Hematopoietic multipotent progenitor cell (in vitro differentiated cells): ENCODE data around the gene PLEKHG4B. TPM values are rescaled to one million over a fixed set of nuclear protein-coding genes. Genes with fewer than 3 reads are reported as not detected.
"Not testable (repeated sequence)": the region's sequence is repeated elsewhere in the genome, so short reads cannot be mapped to it uniquely, and the experiment has no call there.

ENCODE experiments used
- DNase-seq, 3 donors: peaks; one replicate each; pipeline ENCODE4 v3.0.0-alpha.2; 2011 to 2015; ENCODE audit warnings: low read depth in 2 of 3, low spot score in 2 of 3
- total RNA-seq: library from RNA; depleted of rRNA; stranded (reverse); fragments of >200 nt; gene quantifications from one replicate; pipeline ENCODE4 v1.2.3, GENCODE V29; 2012

The PLEKHG4B gene
- total RNA-seq, 1 donor: 7.0 TPM

DNA sequence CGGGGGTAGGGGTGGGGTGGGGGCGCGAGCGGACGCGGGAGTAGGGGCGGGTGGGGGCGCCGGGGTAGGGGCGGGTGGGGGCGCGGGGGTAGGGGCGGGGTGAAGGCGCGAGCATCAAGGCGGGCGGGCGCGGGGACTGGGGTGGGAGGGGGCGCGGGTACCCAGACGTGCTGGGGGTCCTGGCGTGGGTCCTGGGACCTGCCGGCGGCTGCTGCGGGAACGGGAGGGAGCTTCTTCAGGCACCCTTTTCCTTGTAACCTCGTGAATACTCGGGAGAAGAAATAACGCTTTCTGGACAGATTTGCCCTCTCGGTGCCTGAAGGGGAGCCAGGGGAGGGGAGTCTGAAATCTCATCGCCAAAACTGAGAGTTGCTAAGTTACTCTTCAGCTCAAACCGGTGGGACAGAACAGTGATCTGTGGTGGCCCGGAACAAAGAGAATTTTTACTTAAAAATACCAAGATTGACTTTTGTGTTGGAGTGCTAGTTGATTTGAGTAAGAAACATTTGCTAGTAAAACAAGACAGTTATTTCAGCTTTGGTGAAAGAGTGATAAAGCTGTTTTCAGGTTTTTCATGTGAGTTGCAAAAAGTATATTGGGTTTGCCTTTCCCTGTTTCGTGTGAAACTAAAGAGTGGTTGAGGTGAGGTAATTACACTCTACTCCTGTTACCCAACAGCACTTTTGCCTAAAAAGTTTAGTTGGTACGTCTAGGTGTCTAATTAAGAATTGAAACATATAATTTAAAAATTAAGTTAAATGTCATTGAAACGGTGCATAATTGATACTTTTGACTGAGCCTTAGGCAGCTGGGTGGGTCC lies 643 bp downstream of the PLEKHG4B start:
- DNase-seq: peak in 1 of 3 donors; percentile 38

DNA sequence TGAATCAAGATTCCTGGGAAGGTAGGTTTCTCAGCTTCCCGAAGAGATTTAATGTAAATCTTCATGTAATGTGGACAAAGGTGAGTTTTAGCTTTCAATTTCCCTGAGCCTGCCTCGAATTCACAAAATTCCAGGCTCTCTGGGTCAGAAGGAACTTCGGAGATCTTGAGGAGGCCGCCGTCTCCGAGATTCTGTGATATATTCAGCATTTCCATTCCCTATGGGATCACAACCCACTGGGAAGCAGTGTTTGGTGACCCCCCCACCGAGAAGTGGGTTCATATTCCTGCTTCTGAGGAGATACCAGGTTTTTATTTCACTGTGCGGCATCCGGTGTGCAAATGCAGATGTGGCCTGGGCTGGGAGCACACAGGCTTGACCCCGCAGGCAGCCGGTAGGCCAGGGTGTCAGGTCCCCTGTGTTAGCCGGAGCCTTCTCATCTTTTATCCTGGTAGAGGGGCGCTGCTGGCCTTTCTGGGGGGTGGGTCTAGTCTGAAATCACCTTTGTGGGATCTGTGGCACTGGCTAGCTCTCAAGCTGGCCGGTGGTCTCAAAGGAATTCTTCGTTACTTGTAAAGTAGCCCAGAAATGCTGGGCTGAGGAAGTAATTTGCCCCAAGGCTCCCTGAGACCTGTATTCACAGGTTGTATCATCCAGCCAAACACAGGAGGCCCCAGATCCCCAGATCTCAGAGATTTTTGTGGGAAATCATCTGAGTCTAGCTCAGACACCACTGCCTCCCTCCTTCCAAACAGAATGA lies 1.4 kb downstream of the PLEKHG4B start:
- DNase-seq: no peak

DNA sequence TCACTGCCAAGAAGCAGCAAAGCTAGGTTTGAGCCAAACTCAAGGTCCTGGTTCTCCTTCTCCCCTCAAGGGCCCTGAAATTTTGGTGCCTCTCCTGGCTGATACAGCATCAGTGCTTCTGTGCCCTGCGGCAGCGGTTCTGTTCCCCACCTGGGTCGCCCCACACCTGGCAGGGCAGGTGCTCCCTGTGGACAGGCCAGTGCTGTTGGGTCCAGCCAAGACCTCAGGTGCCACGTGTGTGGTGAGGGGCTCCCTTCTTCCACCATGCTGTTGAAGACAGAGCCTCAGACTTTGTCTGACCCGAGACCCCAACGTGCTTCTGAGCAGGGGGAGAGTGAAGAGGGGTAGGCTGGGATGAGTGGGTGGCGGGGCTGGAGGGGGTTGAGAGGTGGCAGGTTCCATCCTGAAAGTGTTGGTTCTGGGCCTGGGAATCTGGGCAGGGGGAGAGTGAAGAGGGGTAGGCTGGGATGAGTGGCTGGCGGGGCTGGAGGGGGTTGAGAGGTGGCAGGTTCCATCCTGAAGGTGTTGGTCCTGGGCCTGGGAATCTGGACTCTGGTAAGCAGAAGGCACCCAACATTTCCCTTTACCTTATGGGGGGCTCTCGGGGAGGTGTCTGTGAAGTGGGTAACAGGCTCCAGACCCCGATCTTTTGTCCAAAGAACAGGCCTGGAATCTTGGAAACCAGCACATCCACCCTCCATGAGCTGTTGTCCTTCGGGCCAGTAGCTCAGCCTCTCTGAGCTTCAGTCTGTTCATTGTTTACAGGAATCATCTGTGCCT lies 2.3 kb downstream of the PLEKHG4B start:
- DNase-seq: no peak

DNA sequence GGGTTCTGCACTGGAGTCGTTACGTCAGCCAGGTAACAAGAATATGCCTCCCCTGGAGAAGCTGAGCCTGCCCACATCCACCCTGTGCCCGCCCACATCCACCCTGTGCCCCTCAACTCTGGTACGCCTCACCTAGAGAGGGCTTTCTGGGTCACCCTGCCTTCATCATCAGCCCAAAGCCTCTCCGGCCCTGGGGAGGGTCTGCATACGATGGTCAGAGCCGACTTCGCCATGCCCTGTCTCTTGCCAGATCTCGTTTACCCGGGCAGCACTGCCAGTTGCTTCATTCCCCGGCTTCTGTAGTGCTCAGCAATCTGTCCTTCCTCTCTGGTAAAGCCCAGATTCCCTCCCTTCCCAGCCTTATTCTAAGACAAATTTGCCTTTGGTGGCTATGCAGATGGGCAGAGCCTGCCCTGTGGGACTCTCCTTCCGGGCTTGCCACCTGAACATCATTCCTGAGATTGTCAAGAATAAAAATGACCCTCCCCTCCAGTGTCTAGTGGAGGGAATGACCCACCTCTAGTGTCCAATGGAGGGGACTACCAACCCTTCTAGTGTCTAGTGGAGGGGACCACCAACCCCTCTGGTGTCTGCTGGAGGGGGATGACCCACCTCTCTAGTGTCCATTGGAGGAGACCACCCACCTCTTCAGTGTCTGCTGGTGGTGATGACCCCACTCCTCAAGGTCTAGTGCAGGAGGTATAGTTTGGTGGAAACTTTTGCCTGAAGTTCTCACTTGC lies 3.4 kb downstream of the PLEKHG4B start:
- DNase-seq: no peak

DNA sequence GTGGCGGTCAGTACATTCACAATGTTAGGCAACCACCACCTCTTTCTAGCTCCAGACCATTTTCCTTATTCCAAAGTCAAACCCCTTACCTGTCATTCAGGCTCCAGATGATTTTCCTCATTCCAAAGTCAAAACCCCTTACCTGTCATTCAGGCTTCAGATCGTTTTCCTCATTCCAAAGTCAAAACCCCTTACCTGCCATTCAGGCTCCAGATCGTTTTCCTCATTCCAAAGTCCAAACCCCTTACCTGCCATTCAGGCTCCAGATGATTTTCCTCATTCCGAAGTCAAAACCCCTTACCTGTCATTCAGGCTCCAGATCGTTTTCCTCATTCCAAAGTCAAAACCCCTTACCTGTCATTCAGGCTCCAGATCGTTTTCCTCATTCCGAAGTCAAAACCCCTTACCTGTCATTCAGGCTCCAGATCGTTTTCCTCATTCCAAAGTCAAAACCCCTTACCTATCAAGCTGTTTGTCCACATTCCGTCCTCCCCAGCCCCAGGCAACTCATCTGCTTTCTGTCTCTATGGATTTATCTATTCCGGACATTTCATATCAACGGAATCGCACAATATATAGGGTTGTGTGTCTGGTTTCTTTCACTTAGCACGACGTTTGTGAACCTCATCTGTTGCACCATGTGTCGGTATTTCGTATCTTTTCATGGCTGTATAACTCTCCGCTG lies 5.2 kb downstream of the PLEKHG4B start:
- DNase-seq: no peak

DNA sequence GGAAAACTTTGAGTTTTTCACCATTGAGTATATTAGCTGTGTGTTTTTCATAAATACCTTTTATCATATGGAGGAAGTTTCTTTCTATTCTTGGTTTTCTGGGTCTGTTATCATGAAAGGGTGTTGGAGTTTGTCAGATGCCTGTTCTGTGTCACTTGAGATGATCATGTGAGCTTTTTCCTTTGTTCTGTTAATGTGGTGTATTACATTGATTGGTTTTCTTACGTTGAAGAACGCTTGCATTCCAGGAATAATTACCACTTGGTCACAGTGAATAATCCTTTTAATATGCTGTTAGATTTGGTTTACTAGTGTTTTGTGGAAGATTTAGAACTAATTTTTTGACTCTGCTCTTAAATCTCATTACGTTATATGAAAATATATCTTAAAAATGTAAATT lies 7.8 kb downstream of the PLEKHG4B start:
- DNase-seq: no peak

DNA sequence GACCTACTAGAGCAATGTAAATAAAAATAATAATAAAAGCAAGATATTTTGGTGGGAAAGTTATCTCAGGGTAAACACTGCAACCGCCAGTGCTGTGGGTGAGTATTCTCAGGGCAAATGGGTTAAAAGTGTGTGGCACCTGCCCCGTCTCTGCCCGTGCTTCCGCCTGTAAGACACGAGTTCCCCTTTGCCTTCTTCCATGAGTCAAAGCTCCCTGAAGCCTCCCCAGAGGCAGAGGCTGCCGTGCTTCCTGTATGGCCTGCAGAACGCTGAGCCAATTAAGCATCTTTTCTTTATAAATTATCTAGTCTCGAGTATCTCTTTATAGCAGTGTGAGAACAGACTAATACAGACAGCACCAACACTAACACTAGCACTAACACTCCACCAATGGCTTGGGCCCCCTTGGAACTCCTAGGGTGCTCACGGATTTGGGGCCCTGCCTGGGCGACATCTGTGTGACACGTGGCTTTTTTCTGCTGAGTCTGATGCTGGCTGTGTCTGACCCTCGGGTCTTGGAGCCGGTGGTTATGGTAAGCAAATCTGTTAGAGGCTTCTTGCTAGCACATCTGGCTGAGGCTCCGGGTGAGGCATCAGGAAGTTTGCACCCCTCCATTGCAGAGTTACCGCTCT lies 10.6 kb downstream of the PLEKHG4B start:
- DNase-seq: no peak

DNA sequence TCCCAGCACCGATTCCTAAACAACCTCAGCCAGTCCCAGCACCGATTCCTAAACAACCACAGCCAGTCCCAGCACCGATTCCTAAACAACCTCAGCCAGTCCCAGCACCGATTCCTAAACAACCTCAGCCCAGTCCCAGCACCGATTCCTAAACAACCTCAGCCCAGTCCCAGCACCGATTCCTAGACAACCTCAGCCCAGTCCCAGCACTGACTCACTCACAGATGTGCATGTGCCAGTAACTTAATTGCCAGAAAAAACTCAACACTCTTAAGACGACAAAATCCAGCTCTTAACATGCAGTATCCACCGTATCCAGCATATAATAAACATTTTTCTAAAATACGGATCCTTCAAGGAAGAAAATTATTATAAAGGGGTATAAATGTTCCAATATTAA lies 12.1 kb downstream of the PLEKHG4B start:
- not testable (repeated sequence) for DNase-seq

DNA sequence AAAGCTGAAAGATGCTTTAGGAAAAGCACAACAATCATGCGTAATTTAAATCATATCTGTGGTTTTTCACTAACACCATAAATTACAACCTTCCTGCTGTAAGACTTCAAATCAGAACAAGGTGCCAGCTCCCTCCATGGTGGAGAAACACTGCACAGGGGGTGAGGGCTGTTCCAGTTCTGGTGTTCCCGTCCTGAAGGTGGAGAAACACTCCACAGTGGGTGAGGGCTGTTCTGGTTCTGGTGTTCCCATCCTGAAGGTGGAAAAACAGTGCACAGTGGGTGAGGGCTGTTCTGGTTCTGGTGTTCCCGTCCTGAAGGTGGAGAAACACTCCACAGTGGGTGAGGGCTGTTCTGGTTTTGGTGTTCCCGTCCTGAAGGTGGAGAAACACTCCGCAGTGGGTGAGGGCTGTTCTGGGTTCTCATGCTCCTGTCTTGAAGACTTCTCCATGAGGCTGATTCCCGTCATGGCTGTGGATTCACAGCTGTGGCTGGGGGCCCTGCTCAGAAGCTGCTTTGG lies 12.9 kb downstream of the PLEKHG4B start:
- DNase-seq: no peak

DNA sequence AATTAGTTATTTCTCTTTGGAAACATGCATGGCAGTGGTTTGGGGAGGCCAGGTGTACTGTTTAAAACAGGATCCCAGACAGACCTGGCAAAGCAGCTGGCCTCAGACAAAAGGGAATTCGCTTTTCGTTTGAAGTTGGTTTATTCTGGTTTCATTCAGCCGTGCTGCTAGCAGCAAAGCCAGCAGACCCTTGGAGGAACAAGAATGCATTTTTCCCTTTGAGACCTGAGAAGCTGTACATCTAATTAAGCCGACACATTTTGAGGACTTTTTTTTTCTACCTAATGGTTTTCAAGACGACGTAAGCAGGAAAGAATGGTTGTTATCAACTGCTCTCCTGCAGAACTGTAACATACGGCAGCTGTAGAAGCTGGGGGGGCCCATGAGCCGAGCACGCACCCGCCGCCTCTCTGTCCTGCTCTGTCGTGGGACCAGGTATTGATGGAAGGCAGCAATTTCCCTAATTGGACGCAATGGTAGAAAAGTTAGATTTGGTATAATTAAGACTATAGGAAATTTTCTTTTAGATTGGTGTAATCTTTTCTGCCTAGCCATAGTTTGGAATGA lies 13.6 kb downstream of the PLEKHG4B start:
- no peak for DNase-seq

DNA sequence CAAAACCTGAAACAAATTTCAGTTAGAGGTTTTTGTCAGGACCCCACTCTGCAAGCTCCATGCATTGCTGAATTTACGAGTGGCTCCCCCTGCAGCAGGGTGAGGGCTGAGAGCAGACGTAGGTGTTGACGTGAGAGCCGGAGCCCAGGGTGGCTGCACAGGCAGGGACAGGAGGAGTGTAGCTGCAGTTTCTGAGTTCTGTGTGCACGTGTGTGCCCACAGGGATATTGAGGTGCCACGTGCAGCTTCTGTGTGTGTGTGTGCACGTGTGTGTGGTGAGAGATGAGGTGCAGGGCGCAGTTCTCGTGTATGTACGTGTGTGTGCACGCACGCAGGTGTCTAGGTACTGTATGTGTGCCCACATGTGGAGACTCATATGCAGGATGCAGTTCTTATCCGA lies 14.6 kb downstream of the PLEKHG4B start:
- DNase-seq: no peak

DNA sequence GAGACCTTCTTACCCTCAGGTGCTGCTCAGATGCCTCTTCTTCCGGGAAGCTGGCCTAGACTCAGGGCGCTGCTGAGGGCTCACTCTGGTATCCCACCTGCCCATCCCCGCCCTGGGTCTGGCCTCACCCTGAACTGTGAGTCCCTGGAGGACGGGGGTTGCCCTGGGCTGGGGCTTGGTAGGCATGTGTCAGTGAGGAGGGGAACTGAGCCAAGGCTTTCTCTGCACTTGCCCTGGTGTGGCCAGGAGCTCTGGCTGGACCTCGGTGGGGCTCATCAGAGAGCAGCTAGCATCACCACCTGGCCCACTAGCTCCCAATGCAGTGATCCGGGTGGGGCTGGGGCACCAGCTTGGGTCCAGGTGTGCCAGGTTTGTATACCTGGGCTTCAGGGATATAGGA lies 15.6 kb downstream of the PLEKHG4B start:
- DNase-seq: no peak

DNA sequence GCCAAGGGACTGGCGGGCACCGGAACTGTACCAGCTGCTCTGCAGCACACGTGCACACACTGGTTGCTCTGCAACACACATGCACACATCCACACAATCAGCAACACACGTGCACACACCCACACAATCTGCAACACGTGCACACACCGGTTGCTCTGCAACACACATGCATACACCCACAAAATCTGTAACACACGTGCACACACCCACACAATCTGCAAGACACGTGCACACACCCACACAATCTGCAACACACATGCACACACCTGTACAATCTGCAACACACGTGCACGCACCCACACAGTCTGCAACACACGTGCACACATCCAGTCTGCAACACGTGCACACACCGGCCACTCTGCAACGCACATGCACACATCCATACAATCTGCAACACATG lies 17.9 kb downstream of the PLEKHG4B start:
- DNase-seq: no peak

DNA sequence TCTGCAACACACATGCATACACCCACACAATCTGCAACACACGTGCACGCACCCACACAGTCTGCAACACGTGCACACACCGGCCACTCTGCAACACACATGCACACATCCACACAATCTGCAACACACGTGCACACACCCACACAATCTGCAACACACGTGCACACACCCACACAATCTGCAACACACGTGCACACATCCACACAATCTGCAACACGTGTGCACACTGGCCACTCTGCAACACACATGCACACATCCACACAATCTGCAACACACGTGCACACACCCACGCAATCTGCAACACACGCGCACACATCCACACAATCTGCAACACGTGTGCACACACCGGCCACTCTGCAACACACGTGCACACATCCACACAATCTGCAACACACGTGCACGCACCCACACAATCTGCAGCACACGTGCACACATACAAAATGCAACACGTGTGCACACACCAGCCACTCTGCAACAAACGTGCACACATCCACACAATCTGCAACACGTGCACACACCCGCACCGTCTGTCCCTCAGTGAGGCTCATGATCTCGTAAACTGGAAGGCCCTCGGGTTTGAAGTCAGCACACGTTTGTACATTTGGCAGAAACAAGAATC lies 18.4 kb downstream of the PLEKHG4B start:
- no peak for DNase-seq

DNA sequence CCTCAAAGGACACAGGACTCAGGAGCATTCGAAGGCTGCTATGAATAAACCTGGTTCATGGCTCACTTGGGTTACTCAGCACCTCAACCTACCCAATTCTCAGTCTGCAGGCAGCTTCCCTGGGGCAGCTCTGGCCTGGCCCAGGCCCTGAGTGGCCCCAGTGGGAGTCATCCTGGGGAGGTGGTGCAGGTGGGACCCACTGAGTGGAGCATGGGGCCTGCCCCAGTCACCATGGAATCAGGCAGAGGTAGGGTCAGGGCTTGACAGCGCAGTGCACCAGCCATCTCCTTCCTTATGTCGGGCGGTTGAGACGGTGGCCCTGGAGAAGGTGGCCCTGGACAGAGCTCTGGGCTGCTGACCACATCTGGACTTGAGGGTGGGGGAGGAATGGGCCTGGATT lies 19.2 kb downstream of the PLEKHG4B start:
- DNase-seq: no peak

DNA sequence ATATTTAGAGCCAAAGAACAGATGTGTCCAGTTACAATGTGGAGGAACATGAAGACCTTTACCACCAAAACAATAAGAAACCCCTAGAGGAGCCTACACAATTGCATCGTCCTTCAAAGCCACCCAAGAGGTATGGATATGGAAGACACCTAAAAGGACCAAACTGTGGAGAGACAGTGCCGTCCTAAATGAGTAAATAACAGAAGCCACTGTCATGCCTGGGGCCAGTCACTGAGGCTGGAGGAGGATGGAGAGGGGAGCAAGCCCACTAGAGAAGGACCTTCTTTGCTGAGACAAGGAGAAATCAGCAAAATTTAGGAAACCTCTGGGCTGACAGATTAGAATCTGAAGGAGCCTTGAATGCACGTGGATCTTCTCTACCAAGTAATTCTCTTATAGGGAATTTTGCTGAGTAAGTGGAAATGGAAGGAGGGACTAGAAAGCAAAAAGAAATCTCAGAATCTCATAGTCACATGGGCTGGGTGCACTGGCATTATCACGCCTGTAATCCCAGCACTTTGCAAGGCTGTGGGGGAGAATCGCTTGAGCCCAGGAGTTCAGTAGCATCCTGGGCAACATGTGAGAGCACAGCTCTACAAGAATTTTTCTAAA lies 27.6 kb downstream of the PLEKHG4B start:
- no peak for DNase-seq

DNA sequence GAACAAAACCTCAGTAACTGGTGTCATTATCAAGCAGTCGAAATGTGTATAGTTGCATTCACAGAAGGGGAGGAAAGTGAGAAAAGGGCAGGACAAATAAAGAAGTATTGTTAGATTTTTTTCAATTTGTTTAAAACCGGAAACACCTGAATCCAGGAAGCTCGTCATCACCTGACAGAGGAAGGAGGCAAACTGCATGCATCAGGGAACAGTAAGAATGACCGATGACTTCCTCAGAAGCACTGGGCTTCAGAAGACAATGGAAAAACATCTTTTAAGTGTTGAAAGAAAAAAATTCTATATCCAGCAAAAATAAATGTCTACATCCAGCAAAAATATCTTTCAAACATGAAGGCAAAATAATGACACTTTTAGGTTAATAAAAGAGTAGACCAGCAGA lies 29.5 kb downstream of the PLEKHG4B start:
- no peak for DNase-seq

DNA sequence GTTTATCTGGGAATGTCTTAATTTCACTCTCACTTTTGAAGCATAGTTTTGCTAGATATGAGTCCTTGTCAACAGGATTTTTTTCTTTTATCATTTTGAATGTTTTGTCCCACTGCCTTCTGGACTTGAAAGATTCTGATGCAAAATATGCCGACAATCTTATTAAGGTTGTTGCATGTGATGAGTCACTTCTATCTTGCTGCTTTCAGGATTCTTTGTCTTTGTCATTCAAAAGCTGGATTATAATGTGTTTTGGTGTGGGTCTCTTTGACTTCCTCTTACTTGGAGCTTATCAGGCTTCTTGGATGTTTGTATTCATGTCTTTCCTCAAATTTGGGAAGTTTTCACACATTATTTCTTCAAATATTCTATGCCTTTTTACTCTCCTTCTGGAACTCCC lies 33.8 kb downstream of the PLEKHG4B start:
- no peak for DNase-seq
